Calu3 (cell line): ENCODE measurements around the gene SGCD. TPM values are rescaled to one million over a fixed set of nuclear protein-coding genes. Genes with fewer than 3 reads are reported as not detected.

Source experiments
- BruUV-seq: library from RNA; stranded (reverse); fragments of 400-500 nt; replicated peaks from 2 replicates; lab custom pipeline; 2021; lab: Mats Ljungman, UMichigan
- CTCF ChIA-PET: fragments of 300-600 bp; sonication (Branson Sonifier 250); formaldehyde crosslinking; loops from one replicate; lab custom pipeline; 2022; ENCODE audit warnings: antibody characterized with exemption; lab: Charles Lee
- DNase-seq: peaks from one replicate; pipeline ENCODE4 v3.0.0; 2022
- H3K27ac Mint-ChIP-seq: one replicate; pipeline ENCODE4 v1.8.0; 2022; ENCODE audit warnings: mixed read lengths; ENCODE audit not compliant: unreplicated experiment
- H3K27me3 Mint-ChIP-seq: one replicate; pipeline ENCODE4 v1.8.0; 2022; ENCODE audit warnings: mixed read lengths; ENCODE audit not compliant: unreplicated experiment
- H3K36me3 Mint-ChIP-seq: one replicate; pipeline ENCODE4 v1.8.0; 2022; ENCODE audit warnings: mild to moderate bottlenecking, moderate library complexity, mixed read lengths; ENCODE audit not compliant: insufficient read depth, unreplicated experiment
- H3K4me1 Mint-ChIP-seq: one replicate; pipeline ENCODE4 v1.8.0; 2022; ENCODE audit warnings: mild to moderate bottlenecking, low read depth, mixed read lengths; ENCODE audit not compliant: unreplicated experiment
- H3K4me3 Mint-ChIP-seq: one replicate; pipeline ENCODE4 v1.8.0; 2022; ENCODE audit warnings: mild to moderate bottlenecking, low read depth, moderate library complexity, mixed read lengths; ENCODE audit not compliant: unreplicated experiment
- H3K9me3 Mint-ChIP-seq: one replicate; pipeline ENCODE4 v1.8.0; 2022; ENCODE audit warnings: low read depth, mixed read lengths; ENCODE audit not compliant: unreplicated experiment
- intact Hi-C: fragments of 100-400 bp; cut with micrococcal nuclease; formaldehyde crosslinking; loops from one replicate; pipeline ENCODE4 v1.10.0; 2022; ENCODE audit not compliant: unreplicated experiment
- total RNA-seq: library from RNA; stranded (reverse); gene quantifications from 2 replicates; pipeline ENCODE4 v1.2.3, GENCODE V29; 2022
- TF ChIP-seq, protein P1 (sequence below): fragments of 200-600 bp; IDR thresholded peaks from one replicate; pipeline ENCODE4 v1.8.0; 2022; ENCODE audit warnings: antibody characterized with exemption; ENCODE audit not compliant: unreplicated experiment

SGCD gene
- total RNA-seq, 1 experiment from 2014 or later, result not detected

DNA sequence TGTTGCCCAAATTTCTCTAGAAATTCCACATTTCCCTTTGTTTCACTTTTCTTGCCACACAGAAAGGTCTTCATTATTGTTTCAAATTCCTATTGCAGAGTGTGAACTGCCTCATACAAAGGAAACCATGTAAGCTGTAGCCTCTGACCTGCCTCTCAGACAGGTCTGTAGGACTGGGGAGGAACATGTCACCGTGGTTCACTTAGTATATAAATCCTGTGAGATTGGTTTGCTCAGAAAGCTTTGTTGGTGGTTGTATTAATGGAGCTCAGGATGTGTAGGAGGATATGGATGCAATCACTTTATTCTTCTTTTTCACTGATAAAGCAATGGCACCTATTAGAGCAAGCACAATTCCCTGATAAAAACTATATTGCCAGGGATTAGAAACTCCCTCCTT lies 4.2 kb downstream of the SGCD start:
- Mint-ChIP-seq H3K27ac (no peak overlapping the region), H3K4me3 (no peak overlapping the region), H3K9me3 (peaks cover 16% of the 10 kb centered on the region), H3K4me1 (no peaks in the 10 kb centered on the region), H3K27me3 (no peaks in the 10 kb centered on the region), H3K36me3 (no peaks in the 10 kb centered on the region)
- DNase-seq, result no peak
- TF ChIP-seq, protein P1, sequence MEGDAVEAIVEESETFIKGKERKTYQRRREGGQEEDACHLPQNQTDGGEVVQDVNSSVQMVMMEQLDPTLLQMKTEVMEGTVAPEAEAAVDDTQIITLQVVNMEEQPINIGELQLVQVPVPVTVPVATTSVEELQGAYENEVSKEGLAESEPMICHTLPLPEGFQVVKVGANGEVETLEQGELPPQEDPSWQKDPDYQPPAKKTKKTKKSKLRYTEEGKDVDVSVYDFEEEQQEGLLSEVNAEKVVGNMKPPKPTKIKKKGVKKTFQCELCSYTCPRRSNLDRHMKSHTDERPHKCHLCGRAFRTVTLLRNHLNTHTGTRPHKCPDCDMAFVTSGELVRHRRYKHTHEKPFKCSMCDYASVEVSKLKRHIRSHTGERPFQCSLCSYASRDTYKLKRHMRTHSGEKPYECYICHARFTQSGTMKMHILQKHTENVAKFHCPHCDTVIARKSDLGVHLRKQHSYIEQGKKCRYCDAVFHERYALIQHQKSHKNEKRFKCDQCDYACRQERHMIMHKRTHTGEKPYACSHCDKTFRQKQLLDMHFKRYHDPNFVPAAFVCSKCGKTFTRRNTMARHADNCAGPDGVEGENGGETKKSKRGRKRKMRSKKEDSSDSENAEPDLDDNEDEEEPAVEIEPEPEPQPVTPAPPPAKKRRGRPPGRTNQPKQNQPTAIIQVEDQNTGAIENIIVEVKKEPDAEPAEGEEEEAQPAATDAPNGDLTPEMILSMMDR, result no peak
- no TSS peak for BruUV-seq
- CTCF ChIA-PET, result no interaction called here
- intact Hi-C loops, result no loop called here

DNA sequence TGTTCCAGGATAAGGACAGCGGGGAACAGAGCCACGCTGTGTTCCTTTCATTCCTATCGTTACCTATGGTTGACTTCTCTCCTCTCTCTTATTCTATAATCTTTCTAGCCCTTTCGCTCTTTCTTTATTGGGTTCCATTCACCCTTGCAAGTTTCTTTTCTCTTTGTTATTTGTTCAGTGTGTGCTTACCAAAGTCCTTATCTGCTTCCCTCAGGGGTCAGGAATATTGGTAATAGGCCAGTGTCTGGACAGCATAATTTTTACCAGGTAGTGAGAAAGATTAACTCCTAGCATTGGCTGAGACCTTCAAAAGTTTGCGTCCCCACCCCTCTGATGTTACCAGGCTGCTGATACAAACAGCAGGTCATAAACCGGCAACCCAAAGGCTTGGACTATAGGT lies 4.9 kb downstream of the SGCD start:
- TF ChIP-seq, protein P1, result no peak
- H3K27ac Mint-ChIP-seq, result no peak overlapping the region
- intact Hi-C loops, result no loop called here
- H3K4me3 Mint-ChIP-seq, result no peak overlapping the region
- no peaks in the 10 kb centered on the region for H3K36me3 Mint-ChIP-seq
- no peaks in the 10 kb centered on the region for H3K4me1 Mint-ChIP-seq
- CTCF ChIA-PET, result no interaction called here
- no peak for DNase-seq
- H3K9me3 Mint-ChIP-seq, result peaks cover 16% of the 10 kb centered on the region
- H3K27me3 Mint-ChIP-seq, result no peaks in the 10 kb centered on the region
- no TSS peak for BruUV-seq

DNA sequence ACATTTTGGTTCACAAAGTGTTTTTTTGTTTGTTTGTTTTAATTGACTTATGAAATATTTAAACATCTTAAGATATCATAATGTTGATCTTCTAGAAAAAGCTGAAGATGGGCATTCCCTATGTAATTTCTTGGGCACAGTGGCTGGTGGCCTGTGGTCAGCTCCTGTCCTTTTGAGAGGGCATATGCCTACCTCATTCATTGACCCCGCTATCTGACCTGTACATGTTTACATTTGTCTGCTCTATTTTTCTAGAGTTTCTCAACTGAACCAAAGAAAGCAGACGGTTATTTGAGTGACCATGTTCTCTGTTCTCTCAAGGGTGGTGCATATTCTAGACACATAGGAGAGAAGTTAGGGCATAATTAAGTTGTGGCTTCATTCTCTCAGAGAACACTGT lies 5.3 kb downstream of the SGCD start:
- DNase-seq, result no peak
- no peak overlapping the region for H3K4me3 Mint-ChIP-seq
- H3K9me3 Mint-ChIP-seq, result peaks cover 16% of the 10 kb centered on the region
- TF ChIP-seq, protein P1, result no peak
- no peaks in the 10 kb centered on the region for H3K4me1 Mint-ChIP-seq
- BruUV-seq, result no TSS peak
- H3K36me3 Mint-ChIP-seq, result no peaks in the 10 kb centered on the region
- H3K27me3 Mint-ChIP-seq, result no peaks in the 10 kb centered on the region
- intact Hi-C loops, result no loop called here
- H3K27ac Mint-ChIP-seq, result no peak overlapping the region
- CTCF ChIA-PET, result no interaction called here

DNA sequence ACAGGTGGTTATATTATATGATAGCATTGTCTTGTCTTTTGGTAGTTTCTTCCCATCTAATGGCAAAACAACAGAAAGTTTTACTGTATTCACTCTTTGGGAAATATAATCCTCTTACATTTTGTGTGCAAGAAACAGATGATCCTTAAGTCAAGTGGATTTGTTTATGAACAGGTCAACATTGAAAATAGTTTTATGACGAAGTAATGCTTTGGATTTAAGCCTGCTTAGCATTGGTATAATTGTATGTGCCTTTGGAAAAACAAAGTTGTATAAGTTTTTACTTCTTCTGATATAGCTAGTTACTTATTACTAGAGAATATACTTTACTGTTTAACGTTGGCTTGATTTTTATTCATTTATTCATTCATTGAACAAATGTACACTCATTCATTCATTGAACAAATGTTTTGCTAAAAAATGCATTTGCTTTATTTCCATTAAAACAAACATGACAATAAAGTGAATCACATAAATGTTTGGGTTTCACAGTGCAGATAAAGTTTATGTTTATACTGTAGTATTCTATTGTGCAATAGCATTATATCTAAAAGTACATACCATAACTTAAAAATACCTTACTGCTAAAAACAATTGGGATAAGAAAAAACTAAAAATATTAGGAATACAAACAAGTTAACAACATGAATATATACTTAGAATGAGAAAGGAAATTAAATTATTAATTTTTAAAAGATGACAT lies 12.3 kb downstream of the SGCD start:
- H3K36me3 Mint-ChIP-seq, result no peaks in the 10 kb centered on the region
- CTCF ChIA-PET, result no interaction called here

More for the DNA sequence above, 12.3 kb downstream of the SGCD start:
- Mint-ChIP-seq H3K4me3 (no peak overlapping the region), H3K9me3 (peaks cover 12% of the 10 kb centered on the region), H3K27ac (no peak overlapping the region), H3K4me1 (no peaks in the 10 kb centered on the region), H3K27me3 (no peaks in the 10 kb centered on the region)
- no peak for DNase-seq
- intact Hi-C loops, result no loop called here
- TF ChIP-seq, protein P1, result no peak
- BruUV-seq, result no TSS peak
